ENCODE results near the gene GATM. TPM values are rescaled to one million over a fixed set of nuclear protein-coding genes. Genes with fewer than 3 reads are reported as not detected.

The GATM gene
- total RNA-seq, 1 donor from 2014 or later: 12.1 TPM

DNA sequence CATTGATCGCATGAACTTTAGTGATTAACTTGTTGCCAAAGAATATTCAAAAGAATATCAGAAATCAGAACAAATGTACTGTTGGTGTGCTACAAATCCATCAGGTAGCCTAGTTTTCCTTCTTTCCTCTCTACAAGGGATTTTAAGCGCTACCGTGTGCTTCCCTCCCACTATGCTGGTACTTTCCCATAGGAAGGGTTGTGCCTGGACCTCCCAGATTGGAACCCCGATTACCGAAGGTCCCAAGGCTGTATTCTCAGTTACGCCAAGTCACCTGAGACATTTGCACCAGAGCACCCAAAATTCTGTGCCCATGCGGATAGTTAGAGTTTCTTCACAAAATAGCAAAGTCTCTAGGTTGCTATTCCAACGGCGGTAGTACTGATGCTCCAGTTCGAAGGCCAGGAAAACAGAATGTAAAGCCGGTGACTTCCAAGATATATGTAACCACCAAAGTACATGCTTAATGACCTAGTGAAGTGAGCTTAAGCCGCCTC is 23.4 kb upstream of the GATM start:
- DNase-seq (ENCODE audit: low read depth): no peak
- H3K36me3 ChIP-seq (ENCODE audit: control insufficient read depth, insufficient read depth, low read length): no peaks in the 10 kb centered on the region
- TF ChIP-seq, protein P1, sequence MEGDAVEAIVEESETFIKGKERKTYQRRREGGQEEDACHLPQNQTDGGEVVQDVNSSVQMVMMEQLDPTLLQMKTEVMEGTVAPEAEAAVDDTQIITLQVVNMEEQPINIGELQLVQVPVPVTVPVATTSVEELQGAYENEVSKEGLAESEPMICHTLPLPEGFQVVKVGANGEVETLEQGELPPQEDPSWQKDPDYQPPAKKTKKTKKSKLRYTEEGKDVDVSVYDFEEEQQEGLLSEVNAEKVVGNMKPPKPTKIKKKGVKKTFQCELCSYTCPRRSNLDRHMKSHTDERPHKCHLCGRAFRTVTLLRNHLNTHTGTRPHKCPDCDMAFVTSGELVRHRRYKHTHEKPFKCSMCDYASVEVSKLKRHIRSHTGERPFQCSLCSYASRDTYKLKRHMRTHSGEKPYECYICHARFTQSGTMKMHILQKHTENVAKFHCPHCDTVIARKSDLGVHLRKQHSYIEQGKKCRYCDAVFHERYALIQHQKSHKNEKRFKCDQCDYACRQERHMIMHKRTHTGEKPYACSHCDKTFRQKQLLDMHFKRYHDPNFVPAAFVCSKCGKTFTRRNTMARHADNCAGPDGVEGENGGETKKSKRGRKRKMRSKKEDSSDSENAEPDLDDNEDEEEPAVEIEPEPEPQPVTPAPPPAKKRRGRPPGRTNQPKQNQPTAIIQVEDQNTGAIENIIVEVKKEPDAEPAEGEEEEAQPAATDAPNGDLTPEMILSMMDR (IDR thresholded peaks at IDR 0.05; ENCODE audit: insufficient read depth, low read length, poor library complexity, severe bottlenecking): no peak
- H3K27me3 ChIP-seq (ENCODE audit: control insufficient read depth, insufficient read depth, low read length): no peaks in the 10 kb centered on the region
- peak overlapping the region; percentile 82 for H3K4me3 ChIP-seq (ENCODE audit: low read depth, low read length)

DNA sequence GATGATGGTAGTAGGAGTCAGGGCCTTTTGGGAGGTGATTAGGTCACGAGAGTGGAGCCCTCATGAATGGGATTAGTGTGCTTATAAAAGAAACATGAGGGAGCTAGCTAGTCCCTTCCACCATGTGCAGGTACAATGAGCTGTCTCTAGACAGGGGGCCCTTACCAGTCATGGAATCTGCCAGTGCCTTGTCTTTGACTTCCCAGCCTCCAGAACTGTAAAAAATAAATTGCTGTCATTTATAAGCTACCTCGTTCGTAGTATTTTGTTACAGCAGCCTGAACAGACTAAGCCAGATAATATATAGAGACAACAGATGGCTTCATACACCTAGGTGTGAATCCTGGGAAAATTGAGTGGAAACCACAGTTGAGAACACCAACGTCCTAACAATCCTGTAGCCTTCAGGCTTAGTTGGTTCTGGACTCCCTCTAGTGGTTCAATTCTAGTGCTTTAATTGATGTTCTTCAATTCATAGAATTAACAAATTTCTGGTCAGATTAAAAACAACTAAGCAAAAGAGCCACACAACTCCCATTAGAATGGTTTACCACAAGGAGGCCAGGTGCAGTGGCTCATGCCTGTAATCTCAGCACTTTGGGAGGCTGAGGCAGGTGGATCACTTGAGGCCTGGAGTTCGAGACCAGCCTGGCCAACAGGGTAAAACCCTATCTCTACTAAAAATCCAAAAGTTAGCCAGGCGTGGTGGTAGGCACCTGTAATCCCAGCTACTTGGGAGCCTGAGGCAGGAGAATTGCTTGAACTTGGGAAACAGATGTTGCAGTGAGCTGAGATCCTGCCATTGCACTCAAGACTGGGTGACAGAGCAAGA is 21.3 kb upstream of the GATM start:
- DNase-seq (ENCODE audit: low read depth): peak; percentile 26
- Histone ChIP-seq H3K36me3 (ENCODE audit: control insufficient read depth, insufficient read depth, low read length) (no peaks in the 10 kb centered on the region), H3K27me3 (ENCODE audit: control insufficient read depth, insufficient read depth, low read length) (no peaks in the 10 kb centered on the region), H3K4me3 (ENCODE audit: low read depth, low read length) (no peak overlapping the region)
- TF ChIP-seq, protein P1 (IDR thresholded peaks at IDR 0.05; ENCODE audit: insufficient read depth, low read length, poor library complexity, severe bottlenecking): peak; percentile 59

DNA sequence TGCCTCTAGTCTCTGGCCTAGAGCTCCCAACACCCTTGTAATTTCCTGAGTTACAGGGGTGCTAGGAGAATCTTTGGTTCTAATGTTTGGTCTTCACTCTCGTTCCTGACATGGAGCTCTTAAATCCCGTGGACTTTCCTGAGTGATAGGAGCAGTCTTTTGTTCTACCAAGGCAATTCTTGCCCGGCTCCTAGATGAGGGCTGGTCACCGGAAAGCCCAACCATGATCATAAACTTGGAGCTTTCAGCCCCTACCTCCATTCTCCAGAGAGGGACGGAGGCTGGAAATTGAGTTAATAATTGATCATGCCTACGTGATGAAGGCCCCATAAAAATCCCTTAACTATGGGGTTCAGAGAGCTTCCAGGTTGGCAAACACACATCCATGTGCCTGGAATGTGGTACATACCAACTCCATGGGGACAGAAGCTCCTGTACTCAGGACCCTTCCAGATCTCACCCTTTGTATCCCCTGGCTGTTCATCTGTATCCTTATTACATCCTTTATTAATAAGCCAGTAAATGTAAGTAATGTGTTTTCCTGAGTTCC is 18.8 kb upstream of the GATM start:
- H3K27me3 ChIP-seq (ENCODE audit: control insufficient read depth, insufficient read depth, low read length): no peaks in the 10 kb centered on the region

DNA sequence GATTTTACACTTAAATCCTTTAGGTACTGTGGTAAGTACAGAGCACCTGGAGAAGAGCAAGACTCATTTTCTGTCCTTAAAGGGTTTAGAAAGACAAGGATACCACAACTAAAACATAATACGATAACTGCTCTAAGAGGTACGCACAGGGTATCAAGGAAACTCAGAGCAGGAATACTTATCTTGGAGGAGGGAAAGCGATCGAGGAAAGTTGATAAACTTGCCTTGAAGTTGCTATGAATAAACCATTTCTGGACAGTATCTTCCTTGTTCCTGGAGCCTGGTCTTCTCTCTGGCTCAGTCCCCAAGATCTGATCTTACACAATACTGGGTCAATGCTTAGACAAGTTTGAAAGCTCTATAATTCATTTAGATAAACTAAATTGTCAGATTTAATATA is 17.6 kb upstream of the GATM start:
- no peak overlapping the region for H3K4me3 ChIP-seq (ENCODE audit: low read depth, low read length)
- TF ChIP-seq, protein P1 (IDR thresholded peaks at IDR 0.05; ENCODE audit: insufficient read depth, low read length, poor library complexity, severe bottlenecking): no peak
- DNase-seq (ENCODE audit: low read depth): no peak
- no peaks in the 10 kb centered on the region for H3K27me3 ChIP-seq (ENCODE audit: control insufficient read depth, insufficient read depth, low read length)
- H3K36me3 ChIP-seq (ENCODE audit: control insufficient read depth, insufficient read depth, low read length): no peaks in the 10 kb centered on the region

More for the DNA sequence above, 18.8 kb upstream of the GATM start:
- DNase-seq (ENCODE audit: low read depth): no peak
- TF ChIP-seq, protein P1 (IDR thresholded peaks at IDR 0.05; ENCODE audit: insufficient read depth, low read length, poor library complexity, severe bottlenecking): no peak
- Histone ChIP-seq H3K4me3 (ENCODE audit: low read depth, low read length) (no peak overlapping the region), H3K36me3 (ENCODE audit: control insufficient read depth, insufficient read depth, low read length) (no peaks in the 10 kb centered on the region)

DNA sequence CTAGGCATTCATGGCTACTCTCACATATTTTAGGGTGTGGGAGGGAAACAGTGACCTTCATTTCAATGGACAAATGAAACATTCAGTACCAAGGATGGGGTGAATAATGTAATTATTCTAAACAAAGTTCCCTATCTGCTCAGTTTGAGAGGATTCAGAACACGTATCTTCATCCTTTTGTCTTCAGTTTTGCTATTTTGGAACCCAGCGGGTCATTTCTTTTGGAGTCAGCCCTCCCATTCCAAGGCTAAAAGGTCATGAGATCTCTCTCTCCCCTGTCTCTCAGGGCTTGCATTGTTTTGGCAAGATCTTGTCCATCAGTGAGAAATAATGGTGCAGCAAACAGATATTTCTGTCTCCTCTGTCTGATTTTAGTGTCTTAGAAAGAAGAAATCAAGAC is 16.3 kb upstream of the GATM start:
- TF ChIP-seq, protein P1 (IDR thresholded peaks at IDR 0.05; ENCODE audit: insufficient read depth, low read length, poor library complexity, severe bottlenecking): no peak
- Histone ChIP-seq H3K36me3 (ENCODE audit: control insufficient read depth, insufficient read depth, low read length) (no peaks in the 10 kb centered on the region), H3K27me3 (ENCODE audit: control insufficient read depth, insufficient read depth, low read length) (no peaks in the 10 kb centered on the region), H3K4me3 (ENCODE audit: low read depth, low read length) (no peak overlapping the region)
- DNase-seq (ENCODE audit: low read depth): no peak

Measured in kidney epithelial cell (primary cell).